HG03378 (cell line): ENCODE results near the gene ZSWIM1.
"Not testable (repeated sequence)": the region's sequence is repeated elsewhere in the genome, so short reads cannot be mapped to it uniquely, and the experiment has no call there.

ENCODE experiments used
- ATAC-seq: cut with Tn5 transposase; IDR thresholded peaks from one replicate; pipeline ENCODE4 v1.9.1; 2021; ENCODE audit warnings: mild to moderate bottlenecking, moderate library complexity; ENCODE audit not compliant: unreplicated experiment

ZSWIM1 gene

DNA sequence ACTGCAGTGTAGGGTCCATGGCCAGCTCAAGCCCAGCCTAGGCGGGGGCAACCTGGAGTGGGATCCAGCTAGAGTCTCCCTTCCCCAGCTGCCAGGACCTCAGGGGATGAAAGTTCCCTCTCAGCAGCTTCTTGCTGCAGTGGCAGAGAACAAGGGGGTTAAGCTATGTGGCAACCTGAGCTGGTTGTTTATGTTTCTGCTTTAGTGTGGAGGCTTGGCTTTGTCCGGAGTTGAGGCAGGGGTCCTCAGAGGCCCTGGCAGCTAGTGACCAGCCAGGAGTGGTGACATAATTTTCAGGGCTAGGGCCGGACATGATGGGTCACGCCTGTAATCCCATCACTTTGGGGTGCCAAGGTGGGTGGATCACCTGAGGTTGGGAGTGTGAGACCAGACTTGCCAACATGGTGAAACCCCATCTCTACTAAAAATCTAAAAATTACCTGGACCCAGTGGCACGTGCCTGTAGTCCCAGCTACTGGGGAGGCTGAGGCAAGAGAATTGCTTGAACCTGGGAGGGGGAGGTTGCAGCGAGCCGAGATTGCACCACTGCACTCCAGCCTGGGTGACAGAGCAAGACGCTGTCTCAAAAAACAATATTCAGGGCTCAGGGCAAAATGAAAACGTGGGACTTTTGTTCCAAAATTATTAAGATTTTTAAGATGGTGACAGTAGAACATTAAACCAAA is 44.9 kb downstream of the ZSWIM1 start:
- ATAC-seq: no peak

GRCh38 chr20:45926731-45927070 is 45.7 kb downstream of the ZSWIM1 start:
- ATAC-seq: no peak

DNA sequence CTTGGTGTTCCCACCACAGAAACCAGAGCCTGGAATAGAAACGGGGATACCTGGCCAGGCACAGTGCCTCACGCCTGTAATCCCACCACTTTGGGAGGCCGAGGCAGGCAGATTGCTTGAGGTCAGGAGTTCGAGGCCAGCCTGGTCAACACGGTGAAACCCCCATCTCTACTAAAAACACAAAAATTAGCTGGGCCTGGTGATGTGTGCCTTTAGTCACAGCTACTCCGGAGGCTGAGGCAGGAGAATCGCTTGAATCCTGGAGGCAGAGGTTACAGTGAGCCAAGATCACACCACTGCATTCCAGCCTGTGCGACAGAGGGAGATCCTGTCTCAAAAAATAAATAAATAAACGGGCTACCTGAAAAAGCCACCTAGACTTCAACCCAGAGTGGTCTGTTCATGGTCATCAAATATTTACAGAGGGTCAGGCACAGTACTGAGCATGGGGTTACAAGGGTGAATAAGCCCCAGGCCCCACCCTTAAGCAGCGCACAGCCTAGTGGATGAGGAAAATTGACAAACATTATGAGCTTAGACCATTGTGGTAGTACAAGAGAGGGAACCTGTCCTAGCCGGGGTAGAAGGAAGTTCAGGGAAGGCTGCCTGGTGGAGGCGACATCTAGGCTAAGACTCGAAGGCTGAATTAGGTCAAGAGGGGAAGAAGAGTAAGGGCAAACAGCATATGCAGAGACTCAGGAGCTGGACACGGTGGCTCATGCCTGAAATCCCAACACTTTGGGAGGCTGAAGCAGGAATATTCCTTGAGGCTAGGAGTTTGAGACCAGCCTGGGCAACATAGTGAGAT is 46.2 kb downstream of the ZSWIM1 start:
- no peak for ATAC-seq

DNA sequence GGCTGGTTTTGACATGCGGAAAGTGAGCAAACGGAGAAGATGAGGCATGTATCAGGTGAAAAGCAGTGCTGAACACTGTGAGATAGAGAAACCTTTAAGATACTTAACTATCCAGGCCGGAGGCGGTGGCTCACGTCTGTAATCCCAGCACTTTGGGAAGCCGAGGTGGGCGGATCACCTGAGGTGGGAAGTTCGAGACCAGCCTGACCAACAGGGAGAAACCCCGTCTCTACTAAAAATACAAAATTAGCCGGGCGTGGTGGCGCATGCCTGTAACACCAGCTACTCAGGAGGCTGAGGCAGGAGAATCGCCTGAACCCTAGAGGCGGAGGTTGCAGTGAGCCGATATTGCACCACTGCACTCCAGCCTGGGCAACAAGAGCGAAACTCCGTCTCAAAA is 50.7 kb downstream of the ZSWIM1 start:
- ATAC-seq: not testable (repeated sequence)

DNA sequence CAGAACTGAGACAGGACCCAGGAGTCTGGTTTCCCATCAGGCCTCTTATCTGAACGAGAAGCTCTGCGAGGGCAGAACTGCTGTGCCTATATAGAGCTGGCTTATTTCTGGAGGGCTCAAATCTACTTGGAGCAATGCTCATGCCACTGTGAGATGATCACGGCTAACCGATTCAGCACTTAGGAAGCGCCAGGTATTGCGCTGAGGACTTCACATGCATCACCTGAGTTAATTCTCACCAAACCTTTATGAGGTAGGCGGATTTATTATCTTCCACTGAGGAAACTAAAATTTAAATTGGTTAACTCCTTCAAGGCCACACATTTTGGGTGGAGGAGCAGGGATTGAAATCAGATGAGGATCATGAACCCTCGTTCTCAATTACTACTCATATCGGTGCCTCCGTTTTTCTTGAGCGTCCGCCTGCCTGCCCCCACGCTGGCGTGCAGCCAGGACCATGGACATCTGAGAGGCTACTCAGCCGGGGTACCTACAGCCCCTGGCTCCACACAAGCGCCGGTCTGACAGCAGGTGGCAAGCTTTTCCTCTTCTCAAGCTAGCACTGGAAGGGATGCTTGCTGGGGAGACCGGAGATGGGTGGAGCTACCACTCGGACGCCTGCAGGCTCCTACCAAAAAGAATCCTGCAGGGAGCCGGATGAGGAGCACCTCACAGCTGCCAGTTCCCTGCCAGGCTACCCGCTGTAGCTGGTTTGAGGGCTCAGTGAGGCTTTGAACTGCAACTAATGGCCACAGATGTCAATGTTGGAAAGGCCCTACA is 52.4 kb downstream of the ZSWIM1 start:
- ATAC-seq: no peak

- peak; percentile 11 for ATAC-seq
Measured at GRCh38 chr20:45934046-45934585, 53.1 kb downstream of the ZSWIM1 start.
